Measurements from ENCODE around the gene PTCSC3. TPM values are rescaled to one million over a fixed set of nuclear protein-coding genes. Genes with fewer than 3 reads are reported as not detected.

The PTCSC3 gene
- total and polyA plus RNA-seq, 2 experiments from 2014 or later = not detected

GRCh38 chr14:36087411-36087810 is 89.1 kb downstream of the PTCSC3 start:
- Histone ChIP-seq H3K79me2 (no peaks in the 10 kb centered on the region), H3K9me2 (replicated peaks; ENCODE audit: insufficient read depth) (no peaks in the 10 kb centered on the region), H2AFZ (no peak overlapping the region), H3K4me2 (no peak overlapping the region), H3K9me3 (ENCODE audit: low read depth) (no peaks in the 10 kb centered on the region), H3K4me3 (no peak overlapping the region), H3K27ac (no peak overlapping the region), H3K36me3 (replicated peaks; ENCODE audit: insufficient read depth, low read depth) (no peaks in the 10 kb centered on the region), H3K4me1 (ENCODE audit: insufficient read depth) (peaks cover 4% of the 10 kb centered on the region), H3K27me3 (no peaks in the 10 kb centered on the region), H4K20me1 (ENCODE audit: insufficient read depth, poor library complexity, severe bottlenecking) (no peaks in the 10 kb centered on the region)
- TF ChIP-seq CTCF (IDR thresholded peaks at IDR 0.05; ENCODE audit: poor library complexity) = no peak
- DNase-seq (ENCODE audit: low spot score) = no peak
- WGBS (ENCODE audit: low lambda C conversion rate, missing lambda C conversion rate) = 77% methylated on average over 3 of the region's 3 CpGs

- no peaks in the 10 kb centered on the region for H3K36me3 ChIP-seq (replicated peaks; ENCODE audit: insufficient read depth, low read depth)
- peaks cover 4% of the 10 kb centered on the region for H3K4me1 ChIP-seq (ENCODE audit: insufficient read depth)
- no peak for DNase-seq (ENCODE audit: low spot score)
- TF ChIP-seq EZH2phosphoT487 (IDR thresholded peaks at IDR 0.05; ENCODE audit: low read depth, severe bottlenecking, unreplicated experiment) (no peak), CTCF (IDR thresholded peaks at IDR 0.05; ENCODE audit: poor library complexity) (no peak), EZH2 (IDR thresholded peaks at IDR 0.05; ENCODE audit: borderline replicate concordance) (no peak)
- no peak overlapping the region for H3K4me2 ChIP-seq
- H3K4me3 ChIP-seq = no peak overlapping the region
- no peaks in the 10 kb centered on the region for H3K9me2 ChIP-seq (replicated peaks; ENCODE audit: insufficient read depth)
- no peak overlapping the region for H3K27ac ChIP-seq
- WGBS (ENCODE audit: low lambda C conversion rate, missing lambda C conversion rate) = 24% methylated on average over 1 of the region's 1 CpG
- no peaks in the 10 kb centered on the region for H3K9me3 ChIP-seq (ENCODE audit: low read depth)
- H4K20me1 ChIP-seq (ENCODE audit: insufficient read depth, poor library complexity, severe bottlenecking) = no peaks in the 10 kb centered on the region
- H2AFZ ChIP-seq = no peak overlapping the region
- H3K27me3 ChIP-seq = no peaks in the 10 kb centered on the region
- H3K79me2 ChIP-seq = no peaks in the 10 kb centered on the region
Measured at GRCh38 chr14:36086629-36087395, 89.7 kb downstream of the PTCSC3 start.

GRCh38 chr14:36085861-36086260 is 90.7 kb downstream of the PTCSC3 start:
- no peaks in the 10 kb centered on the region for H4K20me1 ChIP-seq (ENCODE audit: insufficient read depth, poor library complexity, severe bottlenecking)
- H3K9me2 ChIP-seq (replicated peaks; ENCODE audit: insufficient read depth) = no peaks in the 10 kb centered on the region
- no peak for DNase-seq (ENCODE audit: low spot score)
- H3K36me3 ChIP-seq (replicated peaks; ENCODE audit: insufficient read depth, low read depth) = no peaks in the 10 kb centered on the region
- H3K79me2 ChIP-seq = no peaks in the 10 kb centered on the region
- H3K9me3 ChIP-seq (ENCODE audit: low read depth) = no peaks in the 10 kb centered on the region
- no peak overlapping the region for H3K27ac ChIP-seq
- H3K4me3 ChIP-seq = no peak overlapping the region
- H3K4me2 ChIP-seq = no peak overlapping the region
- 65% methylated on average over 6 of the region's 6 CpGs for WGBS (ENCODE audit: low lambda C conversion rate, missing lambda C conversion rate)
- TF ChIP-seq CTCF (IDR thresholded peaks at IDR 0.05; ENCODE audit: poor library complexity) (no peak), EZH2phosphoT487 (IDR thresholded peaks at IDR 0.05; ENCODE audit: low read depth, severe bottlenecking, unreplicated experiment) (no peak), EZH2 (IDR thresholded peaks at IDR 0.05; ENCODE audit: borderline replicate concordance) (no peak)
- H2AFZ ChIP-seq = no peak overlapping the region
- H3K27me3 ChIP-seq = no peaks in the 10 kb centered on the region
- no peaks in the 10 kb centered on the region for H3K4me1 ChIP-seq (ENCODE audit: insufficient read depth)

Other genes with a start within 250 kb of the PTCSC3 start
- gene MBIP, start 143.9 kb upstream of the PTCSC3 start, total RNA-seq = 27.8 and 30.1 TPM in 2 replicates
- gene MBIP, start 143.9 kb upstream of the PTCSC3 start, polyA plus RNA-seq = 28.4 and 33.0 TPM in 2 replicates

Measured in hepatocyte (in vitro differentiated cells).